GM18511 (cell line): Measurements from ENCODE around the gene NHEJ1.

Source experiments
- ATAC-seq: cut with Tn5 transposase; IDR thresholded peaks from one replicate; pipeline ENCODE4 v1.9.1; 2021; ENCODE audit warnings: mild to moderate bottlenecking, moderate library complexity; ENCODE audit not compliant: unreplicated experiment

Gene NHEJ1

GRCh38 chr2:219125225-219125885 lies 35.3 kb downstream of the NHEJ1 start:
- no peak for ATAC-seq

DNA sequence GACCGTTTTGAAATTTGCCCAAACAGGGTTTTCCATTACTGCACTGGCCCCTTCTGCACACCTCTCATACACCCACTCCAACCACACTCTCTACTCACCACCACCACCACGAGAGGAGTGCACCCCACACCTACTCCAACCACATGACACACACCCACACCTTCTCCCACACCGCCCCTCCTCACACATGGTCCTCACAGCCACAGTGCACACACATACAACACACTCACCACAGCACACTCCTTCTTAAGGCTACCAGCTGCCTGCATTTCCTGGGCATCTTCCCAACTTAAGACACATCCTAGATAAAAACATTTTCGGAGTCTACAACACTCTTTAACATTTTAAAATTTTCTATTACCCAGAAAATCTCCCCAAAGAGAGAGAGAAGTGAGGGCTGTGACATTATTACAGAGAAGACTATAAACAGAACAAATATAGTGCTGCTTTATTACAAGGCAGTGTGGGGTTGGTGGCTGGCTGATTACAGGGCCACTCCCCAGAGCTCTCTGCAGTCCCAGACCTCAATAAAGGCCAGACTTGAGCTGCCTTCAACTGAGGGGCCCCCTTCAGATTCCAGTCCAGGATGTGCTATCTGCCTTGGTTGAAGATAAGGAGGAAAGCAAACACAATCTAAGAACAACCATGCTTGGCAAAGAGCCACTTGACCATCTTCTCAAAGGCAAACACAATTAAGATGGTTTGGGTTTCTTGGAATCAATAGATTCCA lies 36.1 kb downstream of the NHEJ1 start:
- no peak for ATAC-seq

GRCh38 chr2:219123356-219124135 lies 37.1 kb downstream of the NHEJ1 start:
- no peak for ATAC-seq

- ATAC-seq = no peak
Observed at GRCh38 chr2:219122202-219122980, 38.2 kb downstream of the NHEJ1 start.

GRCh38 chr2:219120082-219120481 lies 40.5 kb downstream of the NHEJ1 start:
- ATAC-seq = no peak

- ATAC-seq = no peak
Observed at GRCh38 chr2:219119422-219120043, 41.1 kb downstream of the NHEJ1 start.

- ATAC-seq = no peak
Observed at GRCh38 chr2:219118504-219118903, 42.1 kb downstream of the NHEJ1 start.

- ATAC-seq = no peak
Observed at GRCh38 chr2:219116776-219117646, 43.6 kb downstream of the NHEJ1 start.

- ATAC-seq = no peak
Observed at GRCh38 chr2:219112651-219113338, 47.8 kb downstream of the NHEJ1 start.

DNA sequence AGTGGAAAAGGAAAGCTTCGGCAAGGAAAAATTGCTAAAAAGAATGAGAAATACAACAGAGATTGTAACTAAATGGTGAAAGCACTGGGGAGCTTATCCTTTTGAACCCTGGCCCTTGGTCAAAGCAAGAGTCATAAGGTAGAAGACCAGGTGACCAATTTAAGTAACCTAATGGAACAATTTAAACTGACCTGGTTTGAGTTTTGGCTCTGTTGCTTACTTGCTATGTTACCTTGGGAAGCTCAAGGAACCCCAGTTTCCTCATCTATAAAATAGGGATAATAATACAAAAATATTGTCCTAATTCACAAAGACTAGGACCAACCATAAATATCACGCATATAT lies 48.6 kb downstream of the NHEJ1 start:
- no peak for ATAC-seq

DNA sequence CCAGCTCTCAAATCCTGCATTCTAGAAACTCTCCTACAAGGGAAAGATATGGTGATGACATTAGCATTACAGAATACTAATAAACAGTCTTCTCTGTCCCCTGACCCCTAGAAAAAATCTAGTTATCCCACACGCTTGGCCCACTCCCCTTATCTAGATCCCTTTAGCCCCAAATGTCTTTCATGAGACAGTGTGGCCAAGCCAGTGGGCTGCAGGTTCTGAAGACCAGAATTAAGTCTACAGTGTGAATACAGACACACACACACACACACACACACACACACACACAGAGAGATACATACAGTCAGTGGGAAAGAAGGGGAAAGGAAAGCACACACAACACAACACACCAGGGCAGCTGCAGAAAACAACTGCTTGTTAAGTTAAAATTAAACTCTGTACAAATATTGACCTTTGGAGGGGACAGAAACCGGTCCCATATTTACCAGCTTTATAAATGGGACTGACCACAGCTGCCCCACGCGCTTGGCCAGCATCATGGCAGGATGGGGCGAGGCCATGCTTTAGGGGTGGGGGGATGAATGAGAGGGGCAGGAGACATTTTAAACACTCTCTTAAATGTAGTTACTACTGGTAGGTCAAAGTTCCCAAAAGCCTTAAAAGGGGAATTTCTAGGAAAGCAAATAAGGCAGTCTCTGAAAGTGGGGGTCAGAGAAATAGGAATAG lies 49.1 kb downstream of the NHEJ1 start:
- no peak for ATAC-seq

DNA sequence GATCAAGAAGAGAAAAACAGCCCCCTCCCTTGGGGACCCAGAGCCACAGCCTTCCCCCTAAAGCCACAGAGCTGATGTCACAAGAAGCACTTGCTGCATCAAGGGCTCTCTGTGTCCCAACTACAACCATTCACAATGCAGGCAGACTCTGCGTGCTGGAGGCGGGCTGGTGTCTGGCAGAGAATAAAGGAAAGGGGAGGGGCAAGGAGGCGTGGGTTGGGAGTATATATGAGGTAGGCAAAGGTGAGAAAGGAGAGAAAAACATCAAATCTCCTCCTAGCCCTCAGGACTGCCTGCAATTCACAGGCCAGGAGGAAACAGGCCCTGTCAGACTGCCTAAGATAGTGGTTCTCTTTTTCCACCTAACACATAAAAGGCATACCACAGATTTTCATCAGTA lies 51.1 kb downstream of the NHEJ1 start:
- ATAC-seq = no peak

GRCh38 chr2:219107758-219108157 lies 52.9 kb downstream of the NHEJ1 start:
- ATAC-seq = no peak

DNA sequence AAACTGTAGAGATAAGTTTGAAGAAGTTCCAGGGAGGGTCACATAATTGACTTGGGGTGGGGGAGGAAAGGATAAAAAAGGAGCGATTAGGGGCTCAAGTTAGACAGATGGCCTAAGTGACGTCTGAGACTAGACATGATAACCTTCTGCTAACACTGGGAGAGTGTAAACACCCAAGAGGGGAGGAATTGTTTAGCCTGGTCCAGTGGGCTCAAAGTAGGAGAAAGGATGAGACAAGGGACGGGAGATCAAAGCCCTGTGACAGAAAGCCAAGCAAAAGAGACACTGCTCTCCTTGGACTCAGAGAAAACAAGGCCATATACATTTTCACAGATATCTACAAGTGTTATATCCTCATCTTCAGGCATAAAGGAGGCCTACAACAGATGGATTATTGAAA lies 54.4 kb downstream of the NHEJ1 start:
- ATAC-seq = no peak

DNA sequence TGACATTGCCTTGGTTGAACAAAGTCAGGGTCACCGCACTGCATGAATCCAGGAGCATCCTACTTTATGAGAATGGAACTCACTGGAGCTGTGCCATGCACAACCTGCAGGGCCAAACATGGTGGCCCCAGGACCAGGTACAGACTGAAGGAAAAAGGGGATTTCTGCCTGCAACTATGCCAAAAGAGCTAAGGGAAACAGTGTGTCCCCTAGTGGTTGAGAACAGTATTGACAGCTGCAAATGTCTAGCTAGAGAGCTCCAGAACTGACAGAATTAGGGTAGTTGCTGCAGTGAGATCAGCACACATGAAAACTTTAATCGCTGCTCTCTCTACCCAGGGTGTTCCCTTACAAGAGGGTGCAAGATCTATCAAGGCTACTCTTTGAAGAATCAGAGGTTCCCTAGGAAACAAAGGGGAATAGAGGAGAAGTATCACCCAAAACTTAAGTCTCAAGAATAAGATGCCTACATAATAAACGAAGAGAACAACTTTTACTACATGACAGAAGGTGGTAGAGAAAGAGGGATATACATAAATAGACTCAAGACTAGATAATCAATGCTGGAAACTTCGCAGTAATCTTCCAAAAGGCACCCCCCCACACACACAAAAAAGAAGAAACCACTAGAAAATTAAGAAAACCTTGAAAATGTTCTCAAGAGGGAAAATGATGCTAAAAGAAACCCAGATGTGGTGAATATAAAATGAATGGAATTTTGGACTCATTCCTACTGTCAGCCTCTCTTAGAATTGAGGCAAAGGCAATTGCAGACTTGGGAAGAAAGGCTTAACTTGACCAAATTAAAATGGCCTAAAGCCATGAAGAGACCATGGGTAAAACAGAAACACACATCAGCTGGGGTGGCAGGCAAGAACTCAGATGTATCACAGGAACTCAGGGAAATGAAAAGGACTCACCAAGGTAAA lies 56.2 kb downstream of the NHEJ1 start:
- ATAC-seq = no peak

GRCh38 chr2:219099329-219099728 lies 61.3 kb downstream of the NHEJ1 start:
- no peak for ATAC-seq

- no peak for ATAC-seq
Observed at GRCh38 chr2:219095406-219095935, 65.1 kb downstream of the NHEJ1 start.
